Measurements from ENCODE around the gene SPAG17. TPM values are rescaled to one million over a fixed set of nuclear protein-coding genes. Genes with fewer than 3 reads are reported as not detected.
A peak's percentile ranks its signal among the peaks of the same experiment; 100 is the strongest.

The SPAG17 gene
- total RNA-seq, 4 donors from 2014 or later: 0.13 to 3.1 (median 1.4) TPM

DNA sequence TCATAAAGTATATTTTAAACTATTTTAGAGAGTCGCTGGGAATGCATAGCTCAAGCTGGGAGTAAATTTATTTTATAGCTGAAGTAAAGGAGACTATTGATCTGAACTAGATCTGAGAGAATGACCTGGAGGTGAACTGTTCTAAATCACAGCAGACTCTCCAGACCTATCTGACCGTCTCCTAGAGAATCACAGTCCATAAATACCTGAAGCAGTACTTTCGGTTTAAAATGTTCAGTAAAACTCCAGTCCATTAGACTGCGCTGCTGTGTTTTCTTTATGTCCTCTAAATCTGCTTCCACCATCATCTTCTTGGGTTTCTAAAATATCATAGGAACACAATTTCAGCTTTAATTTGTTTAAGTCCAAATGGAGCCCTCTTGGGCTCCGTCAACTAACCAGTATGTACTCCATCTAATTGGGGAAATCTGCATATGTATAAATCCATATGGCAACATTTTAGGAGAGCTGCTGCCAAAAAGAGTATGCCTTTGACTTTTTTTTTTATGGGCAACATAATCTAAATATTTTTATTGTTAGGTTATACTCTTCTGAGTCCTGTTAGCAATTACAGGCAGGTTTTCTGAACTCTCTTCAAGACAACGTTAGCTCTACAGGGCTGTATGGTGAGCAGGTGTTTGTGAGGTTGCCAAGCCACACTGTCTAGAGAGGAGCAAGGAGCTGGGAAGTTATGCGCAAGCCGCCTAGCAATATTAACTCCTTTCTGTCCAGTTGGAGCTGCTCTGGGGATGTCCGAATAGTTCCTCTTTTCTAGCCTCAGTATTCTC, 111.2 kb downstream of the SPAG17 start:
- Histone ChIP-seq H3K27me3 (no peaks in the 10 kb centered on the region), H3K36me3 (no peaks in the 10 kb centered on the region), H3K4me3 (no peak overlapping the region), H3K9me3 (no peaks in the 10 kb centered on the region), H3K27ac (no peak overlapping the region), H3K4me1 (no peaks in the 10 kb centered on the region)
- TF ChIP-seq EP300 (IDR thresholded peaks at IDR 0.05) (no peak), POLR2A (IDR thresholded peaks at IDR 0.05) (no peak), POLR2AphosphoS5 (IDR thresholded peaks at IDR 0.05) (no peak)
- TF ChIP-seq, protein P1, sequence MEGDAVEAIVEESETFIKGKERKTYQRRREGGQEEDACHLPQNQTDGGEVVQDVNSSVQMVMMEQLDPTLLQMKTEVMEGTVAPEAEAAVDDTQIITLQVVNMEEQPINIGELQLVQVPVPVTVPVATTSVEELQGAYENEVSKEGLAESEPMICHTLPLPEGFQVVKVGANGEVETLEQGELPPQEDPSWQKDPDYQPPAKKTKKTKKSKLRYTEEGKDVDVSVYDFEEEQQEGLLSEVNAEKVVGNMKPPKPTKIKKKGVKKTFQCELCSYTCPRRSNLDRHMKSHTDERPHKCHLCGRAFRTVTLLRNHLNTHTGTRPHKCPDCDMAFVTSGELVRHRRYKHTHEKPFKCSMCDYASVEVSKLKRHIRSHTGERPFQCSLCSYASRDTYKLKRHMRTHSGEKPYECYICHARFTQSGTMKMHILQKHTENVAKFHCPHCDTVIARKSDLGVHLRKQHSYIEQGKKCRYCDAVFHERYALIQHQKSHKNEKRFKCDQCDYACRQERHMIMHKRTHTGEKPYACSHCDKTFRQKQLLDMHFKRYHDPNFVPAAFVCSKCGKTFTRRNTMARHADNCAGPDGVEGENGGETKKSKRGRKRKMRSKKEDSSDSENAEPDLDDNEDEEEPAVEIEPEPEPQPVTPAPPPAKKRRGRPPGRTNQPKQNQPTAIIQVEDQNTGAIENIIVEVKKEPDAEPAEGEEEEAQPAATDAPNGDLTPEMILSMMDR (IDR thresholded peaks at IDR 0.05): no peak
- no peak for DNase-seq (ENCODE audit: low spot score in 2 of 2)
- 53% methylated on average over 9 of the region's 9 CpGs for WGBS

DNA sequence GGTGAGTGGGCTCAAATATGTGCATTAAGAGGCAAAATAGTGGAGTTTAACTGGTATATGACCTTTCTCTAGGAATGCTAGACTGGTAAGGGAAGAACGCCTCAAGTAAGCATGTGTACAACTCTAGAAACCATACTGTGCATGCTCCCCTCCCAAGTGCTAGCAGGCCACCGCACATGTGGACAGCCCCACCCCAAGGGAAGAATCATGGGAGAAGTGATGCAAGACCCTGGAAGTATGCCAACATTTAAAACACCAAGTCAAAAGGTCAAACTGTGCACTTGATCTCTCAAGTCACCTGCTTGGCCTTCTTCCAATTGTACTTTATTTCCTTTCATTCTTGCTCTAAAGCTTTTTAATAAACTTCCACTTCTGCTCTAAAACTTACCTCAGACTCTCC, 135.0 kb downstream of the SPAG17 start:
- no peaks in the 10 kb centered on the region for H3K9me3 ChIP-seq
- no peaks in the 10 kb centered on the region for H3K4me1 ChIP-seq
- no peaks in the 10 kb centered on the region for H3K36me3 ChIP-seq
- H3K4me3 ChIP-seq: no peak overlapping the region
- TF ChIP-seq POLR2A (IDR thresholded peaks at IDR 0.05): no peak
- TF ChIP-seq EP300 (IDR thresholded peaks at IDR 0.05): no peak
- TF ChIP-seq, protein P1 (IDR thresholded peaks at IDR 0.05): no peak
- no peak for TF ChIP-seq POLR2AphosphoS5 (IDR thresholded peaks at IDR 0.05)
- WGBS: 70% methylated on average over 2 of the region's 2 CpGs
- DNase-seq (ENCODE audit: low spot score in 2 of 2): no peak
- H3K27me3 ChIP-seq: no peaks in the 10 kb centered on the region
- no peak overlapping the region for H3K27ac ChIP-seq

DNA sequence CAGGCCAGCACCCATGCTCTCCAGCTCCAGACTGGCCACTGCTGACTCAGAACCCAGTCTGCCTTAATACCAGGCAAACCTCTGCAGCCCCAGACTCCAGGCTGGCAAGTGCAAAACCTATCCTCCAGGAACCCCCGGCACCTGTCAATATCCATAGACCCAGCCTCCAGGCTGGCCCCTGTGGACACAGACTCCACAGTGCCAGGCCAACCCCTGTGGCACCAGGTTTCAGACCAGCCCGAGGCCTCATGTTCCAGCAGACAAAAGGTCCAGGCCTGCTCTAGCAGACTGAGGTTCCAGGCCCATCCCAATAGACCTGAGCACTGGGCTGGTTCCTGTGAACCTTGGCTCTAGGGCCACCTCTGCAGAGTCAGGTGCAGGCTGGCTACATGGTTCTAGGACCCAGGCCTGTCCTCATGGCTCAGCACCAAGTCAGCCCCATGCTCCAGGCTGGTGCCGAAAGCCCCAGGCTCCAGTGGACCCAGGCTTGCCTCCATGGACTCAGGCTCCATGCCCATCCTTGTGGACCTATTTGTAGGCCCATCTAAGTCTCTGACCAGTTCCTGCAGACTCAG, 137.3 kb downstream of the SPAG17 start:
- Histone ChIP-seq H3K27me3 (no peaks in the 10 kb centered on the region), H3K9me3 (no peaks in the 10 kb centered on the region), H3K27ac (no peak overlapping the region), H3K4me3 (no peak overlapping the region), H3K36me3 (no peaks in the 10 kb centered on the region), H3K4me1 (no peaks in the 10 kb centered on the region)
- 90% methylated on average over 2 of the region's 3 CpGs for WGBS
- TF ChIP-seq POLR2A (IDR thresholded peaks at IDR 0.05) (no peak), EP300 (IDR thresholded peaks at IDR 0.05) (no peak), POLR2AphosphoS5 (IDR thresholded peaks at IDR 0.05) (no peak)
- TF ChIP-seq, protein P1 (IDR thresholded peaks at IDR 0.05): no peak
- no peak for DNase-seq (ENCODE audit: low spot score in 2 of 2)

DNA sequence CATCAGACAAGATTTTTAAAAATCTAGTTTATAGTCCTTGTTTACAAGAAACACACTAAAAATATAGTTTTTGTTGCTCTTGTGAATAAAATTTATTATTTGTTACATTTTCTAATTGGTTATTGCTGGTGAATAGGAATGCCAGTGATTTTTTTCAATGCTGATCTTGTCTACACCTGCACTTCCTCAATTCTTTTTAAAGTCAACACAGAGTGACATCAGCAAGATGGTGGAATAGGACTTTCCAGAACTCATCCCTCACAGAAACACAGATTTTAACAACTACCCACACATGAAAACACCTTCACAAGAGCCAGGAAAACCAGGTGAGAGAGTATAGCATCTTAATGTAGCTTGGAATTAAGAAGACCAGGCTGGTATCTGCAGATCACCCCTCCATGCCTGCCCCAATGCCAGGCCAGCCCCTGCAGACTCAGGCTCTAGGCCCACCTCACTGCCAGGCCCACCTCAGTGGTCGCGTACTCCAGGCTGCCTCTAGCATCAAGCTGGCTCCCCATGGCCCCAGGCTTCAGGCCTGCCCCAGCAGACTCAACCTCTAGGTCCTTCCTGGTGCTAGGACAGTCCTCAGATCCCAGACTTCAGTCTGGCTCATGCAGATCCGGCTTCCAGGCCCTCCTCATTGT, 137.9 kb downstream of the SPAG17 start:
- no peak overlapping the region for H3K4me3 ChIP-seq
- H3K4me1 ChIP-seq: no peaks in the 10 kb centered on the region
- H3K36me3 ChIP-seq: no peaks in the 10 kb centered on the region
- no peaks in the 10 kb centered on the region for H3K9me3 ChIP-seq
- TF ChIP-seq, protein P1 (IDR thresholded peaks at IDR 0.05): no peak
- no peak for TF ChIP-seq POLR2A (IDR thresholded peaks at IDR 0.05)
- TF ChIP-seq EP300 (IDR thresholded peaks at IDR 0.05): no peak
- no peak for TF ChIP-seq POLR2AphosphoS5 (IDR thresholded peaks at IDR 0.05)
- H3K27ac ChIP-seq: no peak overlapping the region
- DNase-seq (ENCODE audit: low spot score in 2 of 2): peak in 1 of 2 donors; percentile 56
- 100% methylated on average over 2 of the region's 3 CpGs for WGBS
- H3K27me3 ChIP-seq: no peaks in the 10 kb centered on the region

DNA sequence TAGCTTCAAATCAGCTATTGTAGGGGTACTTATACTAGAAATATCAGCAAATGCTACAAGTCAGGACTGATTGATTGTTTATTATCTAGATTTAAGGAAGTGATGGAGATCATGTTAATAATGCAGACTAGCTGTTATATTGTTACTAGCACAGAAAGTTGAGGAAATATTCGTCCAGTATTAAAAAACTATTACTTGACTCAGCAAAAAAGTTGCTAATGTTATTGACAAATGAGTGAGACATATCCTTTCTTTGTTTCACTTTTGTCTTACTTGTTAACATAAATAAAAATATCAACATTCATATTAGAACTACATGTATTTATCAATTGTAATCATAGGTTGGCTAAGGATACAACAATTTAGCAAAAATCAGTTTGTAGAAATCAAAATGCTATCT, 141.4 kb downstream of the SPAG17 start:
- no peaks in the 10 kb centered on the region for H3K4me1 ChIP-seq
- no peaks in the 10 kb centered on the region for H3K36me3 ChIP-seq
- no peaks in the 10 kb centered on the region for H3K27me3 ChIP-seq
- TF ChIP-seq, protein P1 (IDR thresholded peaks at IDR 0.05): no peak
- TF ChIP-seq POLR2A (IDR thresholded peaks at IDR 0.05) (no peak), EP300 (IDR thresholded peaks at IDR 0.05) (no peak)
- WGBS: 77% methylated on average over 1 of the region's 1 CpG
- no peak overlapping the region for H3K4me3 ChIP-seq
- H3K9me3 ChIP-seq: no peaks in the 10 kb centered on the region
- DNase-seq (ENCODE audit: low spot score in 2 of 2): no peak
- no peak overlapping the region for H3K27ac ChIP-seq

All from suprapubic skin (tissue), 4 donors.